Right lobe of liver (tissue), 5 donors: Measurements from ENCODE around the gene NBPF15. TPM values are rescaled to one million over a fixed set of nuclear protein-coding genes. Genes with fewer than 3 reads are reported as not detected.

ENCODE experiments used
- small RNA-seq, 2 experiments: library from RNA; depleted of rRNA; stranded (forward); fragments of <200 nt; gene quantifications; one replicate each; pipeline ENCODE3, GENCODE V24; 2016
- total RNA-seq, 6 experiments: library from RNA; depleted of rRNA in 2 of 6; stranded (reverse); fragments of >200 nt in 2 of 6; fragmentation: NEBNext Ultra II Directional in 3 of 6; extraction: Animal tissue kit (Norgen Biotek cat#: 25700) in 3 of 6; gene quantifications; one replicate each; pipeline versions ENCODE4 v1.1.0 to v1.2.4, GENCODE V29; 2016 to 2023
- donor health status: DM: no; HTN: no; CAD: no.
- donor health status: DM: no; HTN: no; CAD: no.
- donor health status: DM: no; HTN: yes; CAD: no.
- donor health status: DM: no; HTN: yes; CAD: no.

NBPF15 gene
- total RNA-seq, 6 experiments from 2014 or later = 16.1 to 52.4 (median 28.7) TPM

Small RNAs within 50 kb of the gene (small RNA-seq; reads per million reads assigned to genes)
- 0 reads per million in 2 experiments for gene AC246785.4
- 1.4 to 4.4 reads per million in 2 experiments for gene RNVU1-15

Other genes with a start within 250 kb of the NBPF15 start
- not detected for gene PPIAL4E, start 88.0 kb downstream of the NBPF15 start, total RNA-seq
- gene PPIAL4F, start 131.2 kb upstream of the NBPF15 start, total RNA-seq = not detected